ENCODE measurements around the gene TPO.

TPO gene

GRCh38 chr2:1521878-1522830 is 108.9 kb downstream of the TPO start:
- no peaks in the 10 kb centered on the region for H3K36me3 Mint-ChIP-seq
- no peak overlapping the region for H3K4me3 Mint-ChIP-seq
- H3K9me3 Mint-ChIP-seq (ENCODE audit: low read depth): no peaks in the 10 kb centered on the region
- H3K27ac Mint-ChIP-seq: no peak overlapping the region
- H3K4me1 Mint-ChIP-seq (ENCODE audit: low read depth): peaks cover 33% of the 10 kb centered on the region
- H3K27me3 Mint-ChIP-seq: no peaks in the 10 kb centered on the region

DNA sequence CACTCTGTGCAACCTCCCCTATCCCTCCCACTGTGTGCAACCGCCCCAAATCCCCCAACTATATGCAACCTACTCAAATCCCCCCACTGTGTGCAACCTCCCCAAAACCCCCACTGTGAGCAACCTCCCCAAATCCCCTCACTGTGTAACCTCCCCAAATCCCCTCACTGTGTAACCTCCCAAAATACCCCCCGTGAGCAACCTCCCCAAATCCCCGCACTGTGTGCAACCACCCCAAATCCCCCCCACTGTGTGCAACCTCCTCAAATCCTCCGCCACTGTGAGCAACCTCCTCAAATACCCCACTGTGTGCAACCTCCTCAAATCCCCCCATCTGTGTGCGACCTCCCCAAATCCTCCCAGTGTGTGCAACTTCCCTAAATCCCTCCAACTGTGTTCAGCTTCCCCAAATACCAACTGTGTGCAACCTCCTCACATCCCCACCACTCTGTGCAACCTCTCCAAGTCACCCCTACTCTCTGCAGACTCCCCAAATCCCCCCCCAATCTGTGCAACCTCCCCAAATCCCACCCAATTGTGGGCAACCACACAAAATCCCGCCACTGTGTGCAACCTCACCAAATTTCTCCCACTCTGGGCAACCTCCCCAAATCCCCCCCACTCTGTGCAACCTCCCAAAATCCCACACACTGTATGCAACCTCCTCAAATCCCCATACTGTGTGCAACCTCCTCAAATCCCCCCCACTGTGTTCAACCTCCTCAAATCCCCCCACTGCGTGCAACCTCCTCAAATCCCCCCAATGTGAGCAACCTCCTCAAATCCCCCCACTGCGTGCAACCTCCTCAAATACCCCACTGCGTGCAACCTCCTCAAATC is 114.1 kb downstream of the TPO start:
- Mint-ChIP-seq H3K9me3 (ENCODE audit: low read depth) (no peaks in the 10 kb centered on the region), H3K4me1 (ENCODE audit: low read depth) (no peaks in the 10 kb centered on the region), H3K27ac (no peak overlapping the region)

GRCh38 chr2:1528273-1529064 is 115.2 kb downstream of the TPO start:
- Mint-ChIP-seq H3K27ac (no peak overlapping the region), H3K36me3 (no peaks in the 10 kb centered on the region), H3K4me1 (ENCODE audit: low read depth) (no peaks in the 10 kb centered on the region), H3K4me3 (no peak overlapping the region), H3K27me3 (no peaks in the 10 kb centered on the region), H3K9me3 (ENCODE audit: low read depth) (no peaks in the 10 kb centered on the region)

More for the DNA sequence above, 114.1 kb downstream of the TPO start:
- no peaks in the 10 kb centered on the region for H3K36me3 Mint-ChIP-seq
- no peak overlapping the region for H3K4me3 Mint-ChIP-seq
- H3K27me3 Mint-ChIP-seq: no peaks in the 10 kb centered on the region

- no peaks in the 10 kb centered on the region for H3K36me3 Mint-ChIP-seq
- no peak overlapping the region for H3K27ac Mint-ChIP-seq
- H3K4me1 Mint-ChIP-seq (ENCODE audit: low read depth): peaks cover 7% of the 10 kb centered on the region
- no peak overlapping the region for H3K4me3 Mint-ChIP-seq
- peaks cover 3% of the 10 kb centered on the region for H3K27me3 Mint-ChIP-seq
- no peaks in the 10 kb centered on the region for H3K9me3 Mint-ChIP-seq (ENCODE audit: low read depth)
Measured at GRCh38 chr2:1538663-1539062, 125.4 kb downstream of the TPO start.

GRCh38 chr2:1539441-1539840 is 126.2 kb downstream of the TPO start:
- Mint-ChIP-seq H3K4me1 (ENCODE audit: low read depth) (peaks cover 7% of the 10 kb centered on the region), H3K9me3 (ENCODE audit: low read depth) (no peaks in the 10 kb centered on the region), H3K4me3 (no peak overlapping the region), H3K27me3 (peaks cover 3% of the 10 kb centered on the region), H3K36me3 (no peaks in the 10 kb centered on the region), H3K27ac (no peak overlapping the region)

DNA sequence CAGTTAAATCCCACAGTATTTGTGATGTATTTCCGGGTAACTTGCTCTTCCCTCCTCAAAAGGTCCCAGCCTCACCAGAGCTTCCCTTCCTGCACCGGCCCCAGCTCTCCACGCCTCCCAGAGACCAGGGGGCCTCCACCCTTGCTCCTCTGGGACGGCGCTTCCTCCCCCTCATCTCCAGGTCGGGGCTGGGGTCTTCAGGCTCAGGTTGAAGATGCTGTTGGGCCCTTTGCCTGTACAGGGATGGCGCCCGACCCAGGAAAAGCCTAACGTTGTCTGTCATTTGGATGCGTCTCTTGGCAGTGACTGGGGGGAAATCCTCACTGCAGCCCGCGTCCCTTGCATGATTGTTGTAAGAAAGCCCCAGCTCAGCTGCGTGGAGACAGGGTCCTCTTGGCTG is 126.7 kb downstream of the TPO start:
- peaks cover 7% of the 10 kb centered on the region for H3K4me1 Mint-ChIP-seq (ENCODE audit: low read depth)
- H3K36me3 Mint-ChIP-seq: no peaks in the 10 kb centered on the region
- no peak overlapping the region for H3K4me3 Mint-ChIP-seq
- H3K27me3 Mint-ChIP-seq: peaks cover 3% of the 10 kb centered on the region
- no peak overlapping the region for H3K27ac Mint-ChIP-seq
- no peaks in the 10 kb centered on the region for H3K9me3 Mint-ChIP-seq (ENCODE audit: low read depth)

GRCh38 chr2:1540481-1540880 is 127.2 kb downstream of the TPO start:
- Mint-ChIP-seq H3K27ac (no peak overlapping the region), H3K9me3 (ENCODE audit: low read depth) (no peaks in the 10 kb centered on the region), H3K4me1 (ENCODE audit: low read depth) (peaks cover 7% of the 10 kb centered on the region)

DNA sequence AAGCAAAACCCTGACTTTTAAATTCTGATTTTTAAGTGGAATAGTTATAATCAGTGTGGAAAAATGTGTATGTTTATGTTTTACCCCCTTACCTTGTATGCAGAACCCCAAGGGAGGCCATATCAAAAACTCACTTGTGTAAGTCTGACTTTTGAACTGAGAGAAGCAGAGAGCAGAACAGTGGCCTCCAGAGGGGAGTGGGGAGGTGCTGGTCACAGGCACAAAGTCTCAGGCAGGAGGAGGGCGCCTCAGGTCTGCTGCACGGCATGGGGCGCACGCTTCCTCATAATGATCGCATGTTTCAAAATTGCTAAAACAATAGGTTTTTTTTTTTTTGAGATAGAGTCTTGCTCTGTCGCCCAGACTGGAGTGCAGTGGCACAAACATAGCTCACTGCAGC is 127.8 kb downstream of the TPO start:
- no peaks in the 10 kb centered on the region for H3K36me3 Mint-ChIP-seq
- no peaks in the 10 kb centered on the region for H3K9me3 Mint-ChIP-seq (ENCODE audit: low read depth)
- peaks cover 8% of the 10 kb centered on the region for H3K4me1 Mint-ChIP-seq (ENCODE audit: low read depth)
- peaks cover 3% of the 10 kb centered on the region for H3K27me3 Mint-ChIP-seq
- no peak overlapping the region for H3K27ac Mint-ChIP-seq
- no peak overlapping the region for H3K4me3 Mint-ChIP-seq

More at GRCh38 chr2:1540481-1540880, 127.2 kb downstream of the TPO start:
- Mint-ChIP-seq H3K4me3 (no peak overlapping the region), H3K27me3 (peaks cover 3% of the 10 kb centered on the region), H3K36me3 (no peaks in the 10 kb centered on the region)

DNA sequence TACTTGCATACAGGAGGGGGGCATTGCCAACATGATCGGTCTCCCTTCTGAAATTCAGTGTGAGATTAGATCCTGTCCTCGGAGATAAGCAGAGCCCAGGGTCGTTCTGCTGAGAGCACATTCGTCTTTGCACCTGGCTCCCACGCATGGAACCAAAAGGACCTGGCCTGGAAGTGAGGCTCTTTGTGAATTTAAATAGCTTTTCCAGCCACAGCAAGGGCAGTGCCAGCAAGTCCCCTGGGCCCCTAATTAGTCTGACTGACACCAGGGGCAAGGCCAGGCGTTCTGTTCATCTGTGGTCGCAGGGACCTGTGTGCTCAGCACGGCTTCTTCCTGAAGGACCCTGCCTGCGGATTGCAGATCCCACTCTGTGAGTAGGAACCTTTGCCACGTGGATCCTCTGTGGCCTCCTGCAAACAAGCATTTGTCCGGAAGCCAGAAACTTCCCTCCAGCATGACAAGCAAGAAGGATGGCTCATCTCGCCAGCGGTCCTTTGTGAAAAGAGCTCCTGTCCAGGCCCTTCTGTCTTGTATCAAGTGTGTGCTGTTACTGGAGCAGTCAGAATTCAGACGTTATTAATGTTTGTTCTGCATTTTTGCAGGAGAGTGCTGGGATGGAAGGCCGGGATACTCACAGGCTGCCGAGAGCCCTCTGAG is 128.7 kb downstream of the TPO start:
- H3K4me1 Mint-ChIP-seq (ENCODE audit: low read depth): peaks cover 12% of the 10 kb centered on the region
- no peaks in the 10 kb centered on the region for H3K36me3 Mint-ChIP-seq
- peaks cover 3% of the 10 kb centered on the region for H3K27me3 Mint-ChIP-seq
- no peak overlapping the region for H3K27ac Mint-ChIP-seq
- no peak overlapping the region for H3K4me3 Mint-ChIP-seq
- H3K9me3 Mint-ChIP-seq (ENCODE audit: low read depth): no peaks in the 10 kb centered on the region

GRCh38 chr2:1542971-1543370 is 129.7 kb downstream of the TPO start:
- H3K4me1 Mint-ChIP-seq (ENCODE audit: low read depth): peaks cover 11% of the 10 kb centered on the region
- H3K36me3 Mint-ChIP-seq: no peaks in the 10 kb centered on the region
- H3K27ac Mint-ChIP-seq: no peak overlapping the region
- no peak overlapping the region for H3K4me3 Mint-ChIP-seq
- H3K27me3 Mint-ChIP-seq: peaks cover 2% of the 10 kb centered on the region
- H3K9me3 Mint-ChIP-seq (ENCODE audit: low read depth): no peaks in the 10 kb centered on the region

- no peak overlapping the region for H3K27ac Mint-ChIP-seq
- H3K4me3 Mint-ChIP-seq: no peak overlapping the region
- H3K27me3 Mint-ChIP-seq: no peaks in the 10 kb centered on the region
- no peaks in the 10 kb centered on the region for H3K36me3 Mint-ChIP-seq
- peaks cover 5% of the 10 kb centered on the region for H3K4me1 Mint-ChIP-seq (ENCODE audit: low read depth)
- H3K9me3 Mint-ChIP-seq (ENCODE audit: low read depth): no peaks in the 10 kb centered on the region
Measured at GRCh38 chr2:1543776-1544477, 130.7 kb downstream of the TPO start.

DNA sequence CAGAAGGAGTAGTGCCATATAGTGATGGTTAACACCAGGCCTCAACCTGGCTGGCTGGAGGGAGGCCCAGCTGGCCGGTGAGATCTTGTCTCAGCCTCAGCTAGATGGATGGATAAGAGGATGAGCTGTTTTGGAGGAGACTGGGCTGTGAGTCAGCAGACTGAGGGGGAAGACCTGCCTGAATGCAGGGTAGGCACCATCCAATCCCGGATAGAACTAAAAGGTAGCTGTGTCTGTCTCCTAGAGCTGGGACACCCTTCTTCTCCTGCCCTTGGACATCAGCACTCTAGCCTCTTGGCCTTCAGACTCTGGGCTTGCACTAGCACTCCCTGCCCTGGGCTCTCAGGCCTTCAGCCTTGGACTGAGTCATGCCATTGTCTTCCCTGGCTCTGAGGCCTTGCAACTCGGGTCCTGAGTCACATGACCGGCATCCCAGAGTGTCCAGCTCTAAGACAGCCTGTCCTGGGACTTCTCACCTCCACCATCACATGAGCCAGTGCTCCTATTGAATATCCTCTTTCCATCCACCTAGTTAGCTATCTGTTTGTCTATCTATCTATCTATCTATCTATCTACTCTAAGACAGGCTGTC is 131.3 kb downstream of the TPO start:
- H3K36me3 Mint-ChIP-seq: no peaks in the 10 kb centered on the region
- no peaks in the 10 kb centered on the region for H3K9me3 Mint-ChIP-seq (ENCODE audit: low read depth)
- H3K4me3 Mint-ChIP-seq: no peak overlapping the region
- peaks cover 5% of the 10 kb centered on the region for H3K4me1 Mint-ChIP-seq (ENCODE audit: low read depth)
- no peak overlapping the region for H3K27ac Mint-ChIP-seq
- no peaks in the 10 kb centered on the region for H3K27me3 Mint-ChIP-seq

GRCh38 chr2:1546023-1546591 is 132.8 kb downstream of the TPO start:
- H3K9me3 Mint-ChIP-seq (ENCODE audit: low read depth): no peaks in the 10 kb centered on the region
- no peaks in the 10 kb centered on the region for H3K27me3 Mint-ChIP-seq
- no peak overlapping the region for H3K4me3 Mint-ChIP-seq
- H3K4me1 Mint-ChIP-seq (ENCODE audit: low read depth): peaks cover 6% of the 10 kb centered on the region
- no peaks in the 10 kb centered on the region for H3K36me3 Mint-ChIP-seq
- H3K27ac Mint-ChIP-seq: peak overlapping the region; percentile 7

Measured in activated naive CD8-positive, alpha-beta T cell (primary cell).